HG03457 (cell line): ENCODE data around the gene SLX9.

Experiments used
- ATAC-seq: cut with Tn5 transposase; IDR thresholded peaks from one replicate; pipeline ENCODE4 v1.9.1; 2021; ENCODE audit warnings: moderate number of reproducible peaks; ENCODE audit not compliant: unreplicated experiment

The SLX9 gene

GRCh38 chr21:44987886-44988606 lies 48.2 kb downstream of the SLX9 start:
- ATAC-seq: no peak

GRCh38 chr21:44988607-44989536 lies 49.0 kb downstream of the SLX9 start:
- ATAC-seq: no peak

- ATAC-seq: no peak
Measured at GRCh38 chr21:44989537-44989886, 49.7 kb downstream of the SLX9 start.

GRCh38 chr21:44989943-44990780 lies 50.3 kb downstream of the SLX9 start:
- ATAC-seq: no peak

GRCh38 chr21:44990921-44991320 lies 51.1 kb downstream of the SLX9 start:
- no peak for ATAC-seq

GRCh38 chr21:44991538-44992483 lies 52.0 kb downstream of the SLX9 start:
- ATAC-seq: no peak

- ATAC-seq: no peak
Measured at GRCh38 chr21:44992608-44993031, 52.8 kb downstream of the SLX9 start.

GRCh38 chr21:44993321-44994046 lies 53.7 kb downstream of the SLX9 start:
- no peak for ATAC-seq

GRCh38 chr21:44994047-44994694 lies 54.3 kb downstream of the SLX9 start:
- ATAC-seq: no peak

GRCh38 chr21:44994695-44995342 lies 55.0 kb downstream of the SLX9 start:
- ATAC-seq: no peak

GRCh38 chr21:44995343-44995941 lies 55.6 kb downstream of the SLX9 start:
- no peak for ATAC-seq

- ATAC-seq: no peak
Measured at GRCh38 chr21:44996096-44996495, 56.3 kb downstream of the SLX9 start.

- no peak for ATAC-seq
Measured at GRCh38 chr21:44996501-44996921, 56.7 kb downstream of the SLX9 start.

- ATAC-seq: no peak
Measured at GRCh38 chr21:44996983-44997936, 57.4 kb downstream of the SLX9 start.

GRCh38 chr21:44998086-44998620 lies 58.3 kb downstream of the SLX9 start:
- no peak for ATAC-seq

- ATAC-seq: no peak
Measured at GRCh38 chr21:44998621-44999427, 59.0 kb downstream of the SLX9 start.
